Activated CD4-positive, alpha-beta T cell treated with anti-CD3 and anti-CD28 coated beads for 1 hour (primary cell): ENCODE data around the gene NELFB.

ENCODE experiments used
- DNase-seq: peaks from one replicate; pipeline ENCODE4 v3.0.0-alpha.2; 2020

Gene NELFB

GRCh38 chr9:137317718-137318511, 62.8 kb downstream of the NELFB start:
- DNase-seq: no peak

- no peak for DNase-seq
These were observed 63.5 kb downstream of the NELFB start for GRCh38 chr9:137318602-137319001.

- DNase-seq: no peak
These were observed 64.0 kb downstream of the NELFB start for GRCh38 chr9:137319011-137319738.

GRCh38 chr9:137319739-137320551, 64.8 kb downstream of the NELFB start:
- DNase-seq: no peak

GRCh38 chr9:137320555-137321384, 65.6 kb downstream of the NELFB start:
- no peak for DNase-seq

GRCh38 chr9:137321726-137322361, 66.7 kb downstream of the NELFB start:
- no peak for DNase-seq
